ENCODE data around the gene CALCOCO2. TPM values are rescaled to one million over a fixed set of nuclear protein-coding genes. Genes with fewer than 3 reads are reported as not detected.

The CALCOCO2 gene
- total and polyA plus RNA-seq, 10 of the 15 experiments (the other 5 are each of a cell fraction or from before 2014, with no cell fraction given) = 20.2 to 138 (median 53.1) TPM

DNA sequence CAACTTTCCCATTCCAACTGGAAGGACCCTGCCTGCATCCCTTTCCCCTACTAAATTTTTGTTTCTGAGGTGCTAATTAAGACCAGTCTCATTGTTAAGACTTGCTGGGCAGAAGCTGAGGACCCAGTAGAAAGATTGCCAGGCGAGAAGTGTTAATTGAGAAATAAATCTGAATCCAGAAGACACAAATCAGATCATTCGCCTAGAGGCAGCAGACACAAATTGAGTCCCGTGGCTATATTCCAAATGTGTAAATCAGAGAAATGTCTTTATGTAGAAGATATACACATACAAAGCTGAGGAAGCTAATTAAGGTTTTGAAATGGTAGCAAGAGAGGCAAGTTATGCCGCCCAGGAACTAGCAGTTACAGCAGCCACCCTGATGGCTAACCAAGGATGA is 29.6 kb downstream of the CALCOCO2 start:
- Histone ChIP-seq H3K4me1 (ENCODE audit: control insufficient read depth, insufficient read depth, low read length) (no peaks in the 10 kb centered on the region), H3K4me3 (no peak overlapping the region), H3K79me2 (ENCODE audit: control insufficient read depth, insufficient read depth, low read length) (no peaks in the 10 kb centered on the region), H4K20me1 (ENCODE audit: control insufficient read depth, insufficient read depth) (no peaks in the 10 kb centered on the region), H3K36me3 (ENCODE audit: control insufficient read depth in 2 of 2, insufficient read depth in 2 of 2, low read length in 1 of 2) (peaks cover 1 to 11% of the 10 kb centered on the region in 2 experiments; a peak in 3 of 4 replicates), H3K27ac (ENCODE audit: control insufficient read depth, insufficient read depth) (no peak overlapping the region), H3K9me3 (replicated peaks; ENCODE audit: control insufficient read depth, insufficient read depth, low read length) (no peaks in the 10 kb centered on the region), H2AFZ (ENCODE audit: control insufficient read depth, low read depth, low read length) (no peak overlapping the region), H3K9ac (ENCODE audit: control insufficient read depth, insufficient read depth, low read length) (no peak overlapping the region), H3K4me2 (ENCODE audit: control insufficient read depth, insufficient read depth) (no peak overlapping the region), H3K27me3 (replicated peaks in 1 of 2; ENCODE audit: control insufficient read depth in 2 of 2, insufficient read depth in 2 of 2, low read length in 1 of 2) (no peaks in the 10 kb centered on the region)
- CTCF ChIA-PET = interaction anchor here (0.9 to 4.0 kb wide), 4 partner anchors 10 to 45 kb away, joined by 3 to 22 read pairs (median 7); no protein-coding TSS in a partner anchor
- RAD21 ChIA-PET (ENCODE audit: unreplicated experiment) = no interaction called here
- no TSS peak for BruUV-seq (replicated peaks)
- FAIRE-seq (no peak), ATAC-seq (no peak), DNase-seq (ENCODE audit: low read depth, low spot score) (no peak)
- in situ Hi-C loops (cut with MboI) (no loop called here), intact Hi-C loops (cut with micrococcal nuclease; ENCODE audit: unreplicated experiment) (no loop called here)
- WGBS (ENCODE audit: insufficient coverage, insufficient replicate concordance, low lambda C conversion rate, missing lambda C conversion rate) = 98% methylated on average over 4 of the region's 4 CpGs
- SMC1A ChIA-PET (ENCODE audit: uncharacterized antibody, unreplicated experiment) = interaction anchor here (1.0 to 2.0 kb wide), 6 partner anchors 8 to 52 kb away, joined by 3 to 7 read pairs (median 4); no protein-coding TSS in a partner anchor
- TF ChIP-seq TAF1 (IDR thresholded peaks at IDR 0.05; ENCODE audit: borderline replicate concordance, low read depth, low read length) (no peak), ATF7 (IDR thresholded peaks at IDR 0.05; ENCODE audit: low read depth) (no peak)
- POLR2A ChIA-PET = interaction anchor here (0.5 to 0.8 kb wide), 2 partner anchors 10 to 15 kb away, joined by 3 read pairs; no protein-coding TSS in a partner anchor

DNA sequence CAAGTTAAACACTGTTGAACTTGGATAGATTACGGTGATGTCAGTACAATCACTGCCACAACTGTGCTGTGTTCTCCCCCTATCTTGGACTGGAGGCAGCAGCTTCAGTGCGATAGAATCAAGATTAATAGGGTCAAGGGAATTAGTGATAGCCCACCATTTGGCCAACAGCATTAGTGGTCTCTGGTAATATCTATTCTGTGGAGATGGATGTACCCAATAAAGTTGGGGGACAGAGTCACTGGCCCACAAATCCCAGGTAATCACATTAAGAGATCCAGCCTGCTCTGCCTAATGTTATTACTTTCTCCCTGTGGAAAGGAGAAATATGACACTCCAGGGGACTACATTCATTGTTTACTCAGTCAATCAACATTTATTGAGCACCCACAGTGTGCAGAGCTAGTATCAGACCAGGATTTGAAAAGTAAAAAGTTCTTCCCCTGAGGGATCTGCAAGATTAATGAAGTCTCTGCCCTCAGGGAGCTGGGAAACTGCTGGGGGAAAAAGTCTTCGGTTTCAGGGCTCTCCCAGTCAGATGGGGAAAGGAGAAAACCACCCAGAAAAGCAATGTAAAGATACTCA is 38.2 kb downstream of the CALCOCO2 start:
- Histone ChIP-seq H3K27ac (ENCODE audit: control insufficient read depth, insufficient read depth) (no peak overlapping the region), H3K4me1 (ENCODE audit: control insufficient read depth, insufficient read depth, low read length) (no peaks in the 10 kb centered on the region), H2AFZ (ENCODE audit: control insufficient read depth, low read depth, low read length) (no peak overlapping the region), H3K36me3 (ENCODE audit: control insufficient read depth in 2 of 2, insufficient read depth in 2 of 2, low read length in 1 of 2) (no peaks in the 10 kb centered on the region), H3K4me2 (ENCODE audit: control insufficient read depth, insufficient read depth) (no peak overlapping the region), H3K4me3 (no peak overlapping the region), H3K27me3 (replicated peaks in 1 of 2; ENCODE audit: control insufficient read depth in 2 of 2, insufficient read depth in 2 of 2, low read length in 1 of 2) (no peaks in the 10 kb centered on the region), H3K9ac (ENCODE audit: control insufficient read depth, insufficient read depth, low read length) (no peak overlapping the region), H4K20me1 (ENCODE audit: control insufficient read depth, insufficient read depth) (no peaks in the 10 kb centered on the region), H3K9me3 (replicated peaks; ENCODE audit: control insufficient read depth, insufficient read depth, low read length) (no peaks in the 10 kb centered on the region), H3K79me2 (ENCODE audit: control insufficient read depth, insufficient read depth, low read length) (no peaks in the 10 kb centered on the region)
- ATAC-seq (no peak), FAIRE-seq (no peak), DNase-seq (ENCODE audit: low read depth, low spot score) (no peak)
- RAD21 ChIA-PET (ENCODE audit: unreplicated experiment) = interaction anchor here (2.2 kb wide), 1 partner anchor 10 kb away, joined by 7 read pairs; no protein-coding TSS in a partner anchor
- POLR2A ChIA-PET = interaction anchor here (0.6 kb wide), 1 partner anchor 13 kb away, joined by 5 read pairs; no protein-coding TSS in a partner anchor
- CTCF ChIA-PET = interaction anchor here (0.9 to 5.1 kb wide), 4 partner anchors 10 to 142 kb away, joined by 4 to 29 read pairs (median 6); no protein-coding TSS in a partner anchor
- in situ Hi-C loops (cut with MboI) (no loop called here), intact Hi-C loops (cut with micrococcal nuclease; ENCODE audit: unreplicated experiment) (no loop called here)
- 64% methylated on average over 3 of the region's 3 CpGs for WGBS (ENCODE audit: insufficient coverage, insufficient replicate concordance, low lambda C conversion rate, missing lambda C conversion rate)
- SMC1A ChIA-PET (ENCODE audit: uncharacterized antibody, unreplicated experiment) = interaction anchor here (0.7 to 2.6 kb wide), 5 partner anchors 10 to 145 kb away, joined by 3 to 12 read pairs (median 3); no protein-coding TSS in a partner anchor
- BruUV-seq (replicated peaks) = no TSS peak
- TF ChIP-seq PAX8 (IDR thresholded peaks at IDR 0.05) (no peak), ZNF274 (IDR thresholded peaks at IDR 0.05; ENCODE audit: insufficient read depth, insufficient read length) (no peak), USF1 (IDR thresholded peaks at IDR 0.05; ENCODE audit: borderline replicate concordance, extremely low read length, insufficient read depth, low read depth, low read length) (no peak), CBFB (IDR thresholded peaks at IDR 0.05; ENCODE audit: low read depth) (no peak), CHD2 (IDR thresholded peaks at IDR 0.05; ENCODE audit: borderline replicate concordance, low read depth, low read length) (no peak), RB1 (IDR thresholded peaks at IDR 0.05; ENCODE audit: borderline replicate concordance) (no peak), TAF1 (IDR thresholded peaks at IDR 0.05; ENCODE audit: borderline replicate concordance, low read depth, low read length) (no peak), SUZ12 (IDR thresholded peaks at IDR 0.05; ENCODE audit: unreplicated experiment) (no peak), PAX5 (IDR thresholded peaks at IDR 0.05; ENCODE audit: borderline replicate concordance, low read depth, low read length) (no peak), LARP7 (IDR thresholded peaks at IDR 0.05) (no peak), SREBF2 (IDR thresholded peaks at IDR 0.05; ENCODE audit: low read length) (no peak), NFYA (IDR thresholded peaks at IDR 0.05; ENCODE audit: borderline replicate concordance, low read depth, low read length) (no peak), RFX5 (IDR thresholded peaks at IDR 0.05; ENCODE audit: low read depth, low read length) (no peak), SMAD5 (IDR thresholded peaks at IDR 0.05; ENCODE audit: low read depth) (no peak)
- TF ChIP-seq, protein P1, sequence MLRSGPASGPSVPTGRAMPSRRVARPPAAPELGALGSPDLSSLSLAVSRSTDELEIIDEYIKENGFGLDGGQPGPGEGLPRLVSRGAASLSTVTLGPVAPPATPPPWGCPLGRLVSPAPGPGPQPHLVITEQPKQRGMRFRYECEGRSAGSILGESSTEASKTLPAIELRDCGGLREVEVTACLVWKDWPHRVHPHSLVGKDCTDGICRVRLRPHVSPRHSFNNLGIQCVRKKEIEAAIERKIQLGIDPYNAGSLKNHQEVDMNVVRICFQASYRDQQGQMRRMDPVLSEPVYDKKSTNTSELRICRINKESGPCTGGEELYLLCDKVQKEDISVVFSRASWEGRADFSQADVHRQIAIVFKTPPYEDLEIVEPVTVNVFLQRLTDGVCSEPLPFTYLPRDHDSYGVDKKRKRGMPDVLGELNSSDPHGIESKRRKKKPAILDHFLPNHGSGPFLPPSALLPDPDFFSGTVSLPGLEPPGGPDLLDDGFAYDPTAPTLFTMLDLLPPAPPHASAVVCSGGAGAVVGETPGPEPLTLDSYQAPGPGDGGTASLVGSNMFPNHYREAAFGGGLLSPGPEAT (IDR thresholded peaks at IDR 0.05; ENCODE audit: low read depth) = no peak
